H1 (cell line): ENCODE results near the gene FOXE1. TPM values are rescaled to one million over a fixed set of nuclear protein-coding genes. Genes with fewer than 3 reads are reported as not detected.
A peak's percentile ranks its signal among the peaks of the same experiment; 100 is the strongest.

ENCODE experiments used
- CTCF ChIA-PET: fragments of 300-600 bp; sonication (Branson Sonifier 250); formaldehyde crosslinking; loops from one replicate; lab custom pipeline; 2021; ENCODE audit not compliant: partially characterized antibody; lab: Charles Lee
- POLR2A ChIA-PET: fragments of 300-600 bp; sonication (Branson Sonifier 250); formaldehyde crosslinking; loops from one replicate; lab custom pipeline; 2021; ENCODE audit warnings: inconsistent platforms; ENCODE audit not compliant: partially characterized antibody; lab: Charles Lee
- DNase-seq, 2 experiments: peaks; one replicate each; pipeline versions ENCODE4 v3.0.0 to v3.0.0-alpha.2; 2010 to 2022; ENCODE audit warnings: low spot score in 2 of 2, low read depth in 1 of 2, mixed read lengths in 1 of 2
- FAIRE-seq: peaks from 2 replicates; lab custom pipeline; 2011; peaks lifted over from hg19 to GRCh38; lab: Jason Lieb, UNC
- H2AFZ ChIP-seq: 2 replicates; pipeline ENCODE4 v1.8.1; 2012; ENCODE audit warnings: low read length, inconsistent platforms
- H2AK5ac ChIP-seq: 2 replicates; pipeline ENCODE4 v1.6.1; 2013; ENCODE audit warnings: low read depth, low read length
- H2BK120ac ChIP-seq: replicated peaks from 2 replicates; pipeline ENCODE3; 2013; ENCODE audit warnings: low read depth, low read length, inconsistent platforms
- H2BK12ac ChIP-seq: 2 replicates; pipeline ENCODE4 v1.6.1; 2013; ENCODE audit warnings: low read depth, low read length
- H2BK15ac ChIP-seq: 2 replicates; pipeline ENCODE4 v1.6.1; 2013; ENCODE audit warnings: low read length
- H2BK20ac ChIP-seq: 2 replicates; pipeline ENCODE4 v1.6.1; 2013; ENCODE audit warnings: low read length
- H2BK5ac ChIP-seq: 2 replicates; pipeline ENCODE4 v1.6.1; 2013; ENCODE audit warnings: low read depth, low read length
- H3K14ac ChIP-seq: 2 replicates; pipeline ENCODE4 v1.6.1; 2013; ENCODE audit warnings: inconsistent platforms; ENCODE audit not compliant: insufficient read length
- H3K18ac ChIP-seq: 2 replicates; pipeline ENCODE4 v1.6.1; 2013; ENCODE audit warnings: low read length; ENCODE audit errors: extremely low read depth
- H3K23ac ChIP-seq: 2 replicates; pipeline ENCODE4 v1.6.1; 2013; ENCODE audit warnings: inconsistent platforms; ENCODE audit not compliant: insufficient read length
- H3K23me2 ChIP-seq: 2 replicates; pipeline ENCODE4 v1.6.1; 2013; ENCODE audit warnings: low read depth, low read length
- H3K27ac ChIP-seq: 2 replicates; pipeline ENCODE4 v1.6.1; 2011; ENCODE audit warnings: low read depth, low read length, inconsistent platforms
- H3K27me3 ChIP-seq, 4 experiments: replicated peaks in 1 of 4; 1 replicate in 1 of 4; 2 replicates in 3 of 4; pipeline versions ENCODE4 v1.6.1 to v1.8.1; 2011 to 2013; ENCODE audit warnings: low read length in 3 of 4, mild to moderate bottlenecking in 3 of 4, inconsistent platforms in 2 of 4, mixed read lengths in 2 of 4, moderate library complexity in 1 of 4; ENCODE audit not compliant: control insufficient read depth in 3 of 4, insufficient read depth in 3 of 4; ENCODE audit errors: extremely low read depth in 1 of 4
- H3K36me3 ChIP-seq, 4 experiments: 2 replicates each; pipeline versions ENCODE4 v1.6.1 to v1.8.1; 2011 to 2013; ENCODE audit warnings: mild to moderate bottlenecking in 4 of 4, low read length in 3 of 4, moderate library complexity in 2 of 4, control low read depth in 1 of 4, inconsistent platforms in 1 of 4; ENCODE audit not compliant: insufficient read depth in 4 of 4, control insufficient read depth in 2 of 4
- H3K4ac ChIP-seq: replicated peaks from 2 replicates; pipeline ENCODE3; 2013; ENCODE audit warnings: low read length, low read depth, mixed read lengths, inconsistent platforms; ENCODE audit not compliant: insufficient read length
- H3K4me1 ChIP-seq, 4 experiments: replicated peaks in 1 of 4; 1 replicate in 1 of 4; 2 replicates in 3 of 4; pipeline versions ENCODE4 v1.6.1 to v1.8.1; 2011 to 2013; ENCODE audit warnings: low read length in 3 of 4, inconsistent platforms in 2 of 4, mixed read lengths in 1 of 4; ENCODE audit not compliant: insufficient read depth in 4 of 4, control insufficient read depth in 3 of 4
- H3K4me2 ChIP-seq, 2 experiments: 2 replicates each; pipeline versions ENCODE4 v1.6.1 to v1.8.1; 2011 to 2013; ENCODE audit warnings: low read depth in 2 of 2, low read length in 2 of 2, control low read depth in 1 of 2, inconsistent platforms in 1 of 2, mild to moderate bottlenecking in 1 of 2; ENCODE audit not compliant: insufficient read depth in 1 of 2
- H3K4me3 ChIP-seq, 4 experiments: fragments of 200-600, 300-600 bp in 1 of 4; sonication (generic), shearing (Covaris generic), sonication (Bioruptor Twin) in 1 of 4; 2 replicates each; pipeline versions ENCODE4 v1.5.1 to v1.8.1; 2011 to 2016; ENCODE audit warnings: low read length in 4 of 4, low read depth in 3 of 4, control low read depth in 2 of 4, inconsistent platforms in 2 of 4, mild to moderate bottlenecking in 2 of 4, mixed read lengths in 1 of 4, moderate library complexity in 1 of 4; ENCODE audit not compliant: insufficient read depth in 2 of 4; ENCODE audit errors: extremely low read depth in 1 of 4
- H3K56ac ChIP-seq: replicated peaks from 2 replicates; pipeline ENCODE3; 2013; ENCODE audit warnings: low read depth, mild to moderate bottlenecking, mixed read lengths, low read length, inconsistent platforms; ENCODE audit not compliant: insufficient read length
- H3K79me1 ChIP-seq: 2 replicates; pipeline ENCODE4 v1.6.1; 2013; ENCODE audit warnings: low read depth, low read length, control low read depth
- H3K79me2 ChIP-seq, 2 experiments: 2 replicates each; pipeline versions ENCODE4 v1.6.1 to v1.8.1; 2012 to 2013; ENCODE audit warnings: low read length in 2 of 2, mild to moderate bottlenecking in 2 of 2, inconsistent platforms in 1 of 2; ENCODE audit not compliant: insufficient read depth in 2 of 2, control insufficient read depth in 1 of 2
- H3K9ac ChIP-seq, 4 experiments: replicated peaks in 1 of 4; 1 replicate in 1 of 4; 2 replicates in 3 of 4; pipeline versions ENCODE4 v1.6.1 to v1.8.1; 2011 to 2013; ENCODE audit warnings: low read depth in 3 of 4, low read length in 3 of 4, control low read depth in 2 of 4, mild to moderate bottlenecking in 2 of 4, moderate library complexity in 2 of 4, inconsistent platforms in 1 of 4; ENCODE audit errors: extremely low read depth in 1 of 4
- H3K9me3 ChIP-seq, 2 experiments: 2 replicates each; pipeline versions ENCODE4 v1.6.1 to v1.8.1; 2012 to 2013; ENCODE audit warnings: mild to moderate bottlenecking in 2 of 2, moderate library complexity in 2 of 2, control low read depth in 1 of 2, inconsistent platforms in 1 of 2, low read depth in 1 of 2, low read length in 1 of 2, mixed read lengths in 1 of 2; ENCODE audit not compliant: insufficient read depth in 2 of 2
- H4K20me1 ChIP-seq, 2 experiments: replicated peaks in 1 of 2; 2 replicates each; pipeline versions ENCODE3 to v1.8.1; 2011 to 2013; ENCODE audit warnings: inconsistent platforms in 2 of 2, low read length in 2 of 2, mild to moderate bottlenecking in 1 of 2; ENCODE audit not compliant: insufficient read depth in 2 of 2, control insufficient read depth in 1 of 2
- H4K5ac ChIP-seq: 2 replicates; pipeline ENCODE4 v1.6.1; 2013; ENCODE audit warnings: low read length, low read depth, mixed read lengths, inconsistent platforms; ENCODE audit not compliant: insufficient read length
- H4K8ac ChIP-seq: 2 replicates; pipeline ENCODE4 v1.8.0; 2013; ENCODE audit warnings: mild to moderate bottlenecking, moderate library complexity, low read length, inconsistent platforms; ENCODE audit not compliant: insufficient read depth; ENCODE audit errors: extremely low read depth
- H4K91ac ChIP-seq: replicated peaks from 2 replicates; pipeline ENCODE3; 2013; ENCODE audit warnings: low read length, mixed read lengths, inconsistent platforms; ENCODE audit not compliant: insufficient read length
- EZH2 ChIP-seq: fragments of 200-600 bp; sonication (generic); IDR thresholded peaks from 2 replicates; pipeline ENCODE4 v1.7.1; 2012; ENCODE audit warnings: low read depth, mild to moderate bottlenecking, moderate library complexity, low read length, inconsistent platforms; ENCODE audit not compliant: severe bottlenecking
- RNF2 ChIP-seq: fragments of 200-900, 300-1000 bp; sonication (generic); IDR thresholded peaks from 2 replicates; pipeline ENCODE4 v1.7.1; 2016; ENCODE audit warnings: borderline replicate concordance, low read depth, mild to moderate bottlenecking, antibody characterized with exemption, low read length; ENCODE audit not compliant: poor library complexity, severe bottlenecking; ENCODE audit errors: missing control alignments
- WGBS, 2 experiments: shearing (Covaris generic) in 1 of 2; methylation state at CpG; one replicate each; pipeline versions ENCODE4 v1.1.6 to v1.1.7; 2013 to 2015; ENCODE audit warnings: low lambda C conversion rate in 2 of 2, mixed read lengths in 2 of 2, inconsistent platforms in 1 of 2, low coverage in 1 of 2, missing lambda C conversion rate in 1 of 2; ENCODE audit not compliant: insufficient replicate concordance in 2 of 2, insufficient coverage in 1 of 2, insufficient read length in 1 of 2; ENCODE audit errors: extremely low coverage in 1 of 2, missing lambda C conversion rate in 1 of 2; 5-methylcytosine and 5-hydroxymethylcytosine counted together
- polyA plus RNA-seq, 7 experiments: library from polyadenylated mRNA; depleted of rRNA in 3 of 7; stranded (reverse) in 5 of 7; unstranded in 2 of 7; fragments of >200 nt in 5 of 7; fragments of 200-250 nt in 2 of 7; gene quantifications; 1 replicate in 5 of 7; 2 replicates in 1 of 7; 4 replicates in 1 of 7; pipeline versions ENCODE4 v1.2.1 to v1.2.3, GENCODE V29; 2011 to 2013; ENCODE audit warnings: missing spikeins in 2 of 7, mixed read lengths in 2 of 7
- total RNA-seq: library from RNA; stranded (reverse); fragmentation: NEBNext Ultra II Directional; extraction: Animal tissue kit (Norgen Biotek cat#: 25700); gene quantifications from 2 replicates; pipeline ENCODE4 v1.2.1, GENCODE V29; 2021

Gene FOXE1
- total and polyA plus RNA-seq, 2 of the 8 experiments (the other 6 are each of a cell fraction or from before 2014, with no cell fraction given), result 0.03 TPM; not detected in 1

GRCh38 chr9:97858393-97858713, 5.3 kb downstream of the FOXE1 start:
- H2BK120ac ChIP-seq, result no peak overlapping the region
- peaks cover 11 to 28% of the 10 kb centered on the region in 2 experiments for H4K20me1 ChIP-seq
- H3K4ac ChIP-seq, result no peak overlapping the region
- no peak overlapping the region for H3K56ac ChIP-seq
- no peak for FAIRE-seq
- no peak overlapping the region for H2AFZ ChIP-seq
- H3K4me1 ChIP-seq, result peaks cover 5 to 27% (median 17%) of the 10 kb centered on the region in 4 experiments
- peaks cover 74 to 93% (median 89%) of the 10 kb centered on the region in 4 experiments for H3K27me3 ChIP-seq
- H3K23me2 ChIP-seq, result peaks cover 5% of the 10 kb centered on the region; the same call in 1 of the 2 replicates
- no peak overlapping the region for H3K9ac ChIP-seq
- TF ChIP-seq EZH2, result no peak
- peak; percentile 35 for TF ChIP-seq RNF2
- no peak overlapping the region for H2BK15ac ChIP-seq
- H3K27ac ChIP-seq, result no peak overlapping the region
- H3K79me1 ChIP-seq, result no peaks in the 10 kb centered on the region
- H3K36me3 ChIP-seq, result peaks cover 0 to 9% (median 0%) of the 10 kb centered on the region in 4 experiments; a peak in 1 of 8 replicates
- H2AK5ac ChIP-seq, result no peak overlapping the region
- H4K8ac ChIP-seq, result no peak overlapping the region
- no peak overlapping the region for H2BK5ac ChIP-seq
- no peak overlapping the region for H3K18ac ChIP-seq
- CTCF ChIA-PET, result interaction anchor here (1.5 to 2.9 kb wide), 4 partner anchors 10 to 43 kb away, joined by 4 to 23 read pairs (median 13); no protein-coding TSS in a partner anchor
- peak overlapping the region in 2 of 4 experiments; percentile 26 to 47; a peak in 2 of 8 replicates for H3K4me3 ChIP-seq
- H2BK20ac ChIP-seq, result no peak overlapping the region
- no peak overlapping the region for H3K23ac ChIP-seq
- no peaks in the 10 kb centered on the region for H3K79me2 ChIP-seq
- H3K14ac ChIP-seq, result no peak overlapping the region
- H3K9me3 ChIP-seq, result no peaks in the 10 kb centered on the region
- H3K4me2 ChIP-seq, result peak overlapping the region; percentile 66 to 76
- H2BK12ac ChIP-seq, result no peak overlapping the region
- H4K91ac ChIP-seq, result no peak overlapping the region
- no peak overlapping the region for H4K5ac ChIP-seq
- no peak for DNase-seq
- 8% methylated on average over 6 of the region's 6 CpGs; no CpG with 5 or more reads in 1 of the 2 experiments for WGBS, 2 experiments
- POLR2A ChIA-PET, result interaction anchor here (2.2 kb wide), 1 partner anchor 11 kb away, joined by 9 read pairs; no protein-coding TSS in a partner anchor
